ENCODE data around the gene KRTAP10-3. TPM values are rescaled to one million over a fixed set of nuclear protein-coding genes. Genes with fewer than 3 reads are reported as not detected.

The KRTAP10-3 gene
- total RNA-seq, 4 donors from 2014 or later = not detected

GRCh38 chr21:44524414-44525371, 33.9 kb downstream of the KRTAP10-3 start:
- TF ChIP-seq CTCF (IDR thresholded peaks at IDR 0.05) (no peak), POLR2A (IDR thresholded peaks at IDR 0.05) (no peak)
- Histone ChIP-seq H3K36me3 (no peaks in the 10 kb centered on the region), H3K4me1 (no peaks in the 10 kb centered on the region), H3K27me3 (peaks cover 0 to 24% (median 0%) of the 10 kb centered on the region in 4 donors), H3K27ac (no peak overlapping the region), H3K9me3 (no peaks in the 10 kb centered on the region), H3K4me3 (no peak overlapping the region)
- WGBS, 2 donors = 66 to 88% methylated on average over 2 of the region's 2 CpGs
- intact Hi-C loops (cut with DNase I) = no loop called here
- DNase-seq = no peak

GRCh38 chr21:44523567-44524413, 34.8 kb downstream of the KRTAP10-3 start:
- Histone ChIP-seq H3K4me1 (no peaks in the 10 kb centered on the region), H3K4me3 (no peak overlapping the region), H3K27ac (no peak overlapping the region), H3K9me3 (no peaks in the 10 kb centered on the region), H3K27me3 (peaks cover 0 to 23% (median 0%) of the 10 kb centered on the region in 4 donors), H3K36me3 (no peaks in the 10 kb centered on the region)
- WGBS, 2 donors = 70 to 100% methylated on average over 1 of the region's 1 CpG
- TF ChIP-seq CTCF (IDR thresholded peaks at IDR 0.05) (no peak), POLR2A (IDR thresholded peaks at IDR 0.05) (no peak)
- DNase-seq = no peak
- intact Hi-C loops (cut with DNase I) = no loop called here

GRCh38 chr21:44522753-44523204, 35.8 kb downstream of the KRTAP10-3 start:
- intact Hi-C loops (cut with DNase I) = no loop called here
- DNase-seq = no peak
- no peak for TF ChIP-seq POLR2A (IDR thresholded peaks at IDR 0.05)
- TF ChIP-seq CTCF (IDR thresholded peaks at IDR 0.05) = no peak
- 83% methylated on average over 1 of the region's 1 CpG; no CpG with 5 or more reads in 1 of the 2 donors for WGBS, 2 donors
- H3K27me3 ChIP-seq = peaks cover 0 to 23% (median 0%) of the 10 kb centered on the region in 4 donors
- H3K9me3 ChIP-seq = no peaks in the 10 kb centered on the region
- H3K4me3 ChIP-seq = no peak overlapping the region
- no peak overlapping the region for H3K27ac ChIP-seq
- H3K36me3 ChIP-seq = no peaks in the 10 kb centered on the region
- H3K4me1 ChIP-seq = no peaks in the 10 kb centered on the region

- Histone ChIP-seq H3K9me3 (no peaks in the 10 kb centered on the region), H3K27me3 (peaks cover 0 to 23% (median 0%) of the 10 kb centered on the region in 4 donors), H3K4me1 (no peaks in the 10 kb centered on the region), H3K27ac (no peak overlapping the region), H3K4me3 (no peak overlapping the region), H3K36me3 (no peaks in the 10 kb centered on the region)
- 88 to 89% methylated on average over 18 to 21 of the region's 33 CpGs for WGBS, 2 donors
- no peak for TF ChIP-seq CTCF (IDR thresholded peaks at IDR 0.05)
- TF ChIP-seq POLR2A (IDR thresholded peaks at IDR 0.05) = no peak
- DNase-seq = no peak
- intact Hi-C loops (cut with DNase I) = no loop called here
These were observed 36.5 kb downstream of the KRTAP10-3 start for GRCh38 chr21:44521928-44522752.
